IPS DF 6.9 (cell line): ENCODE measurements around the gene CCDC201.

Experiments
- DNase-seq: peaks from one replicate; pipeline ENCODE4 v3.0.0-alpha.2; 2013; ENCODE audit warnings: low read depth, low spot score
- H3K27ac ChIP-seq: one replicate; pipeline ENCODE4 v1.5.1; 2013; ENCODE audit warnings: low read length, control low read depth
- H3K27me3 ChIP-seq: 2 replicates; pipeline ENCODE4 v1.6.1; 2013; ENCODE audit warnings: mild to moderate bottlenecking, low read length; ENCODE audit not compliant: control insufficient read depth, insufficient read depth
- H3K36me3 ChIP-seq: 2 replicates; pipeline ENCODE4 v1.6.1; 2013; ENCODE audit warnings: low read length; ENCODE audit not compliant: control insufficient read depth, insufficient read depth
- H3K4me1 ChIP-seq: 2 replicates; pipeline ENCODE4 v1.6.1; 2013; ENCODE audit warnings: low read length; ENCODE audit not compliant: control insufficient read depth, insufficient read depth
- H3K4me3 ChIP-seq: 2 replicates; pipeline ENCODE4 v1.5.1; 2013; ENCODE audit warnings: mild to moderate bottlenecking, low read length
- H3K9me3 ChIP-seq: 2 replicates; pipeline ENCODE4 v1.6.1; 2013; ENCODE audit warnings: low read length, inconsistent platforms; ENCODE audit not compliant: control insufficient read depth, insufficient read depth
- WGBS: extraction: QIAGEN DNeasy Blood & Tissue Kit; methylation state at CpG from one replicate; pipeline ENCODE4 v1.1.7; 2013; ENCODE audit warnings: mixed read lengths, missing lambda C conversion rate; ENCODE audit not compliant: insufficient read length, insufficient coverage; 5-methylcytosine and 5-hydroxymethylcytosine counted together

Gene CCDC201

GRCh38 chr7:45893374-45893995 is 20.6 kb upstream of the CCDC201 start:
- Histone ChIP-seq H3K4me1 (0 out of 2 replicates have a peak, but pooled peaks cover 1% of the 10 kb centered on the region), H3K36me3 (no peaks in the 10 kb centered on the region), H3K27ac (no peak overlapping the region), H3K27me3 (peaks cover 14% of the 10 kb centered on the region; the same call in 1 of the 2 replicates), H3K9me3 (no peaks in the 10 kb centered on the region), H3K4me3 (no peak overlapping the region)
- WGBS: no CpG with 5 or more reads among the region's 5 CpGs
- DNase-seq: no peak

GRCh38 chr7:45892407-45893035 is 19.6 kb upstream of the CCDC201 start:
- Histone ChIP-seq H3K36me3 (no peaks in the 10 kb centered on the region), H3K4me3 (no peak overlapping the region), H3K27me3 (peaks cover 21% of the 10 kb centered on the region; the same call in 1 of the 2 replicates), H3K9me3 (no peaks in the 10 kb centered on the region), H3K4me1 (0 out of 2 replicates have a peak, but pooled peaks cover 1% of the 10 kb centered on the region), H3K27ac (no peak overlapping the region)
- WGBS: no CpG with 5 or more reads among the region's 6 CpGs
- no peak for DNase-seq

- Histone ChIP-seq H3K36me3 (no peaks in the 10 kb centered on the region), H3K4me3 (no peak overlapping the region), H3K27me3 (peaks cover 25% of the 10 kb centered on the region; the same call in 1 of the 2 replicates), H3K9me3 (no peaks in the 10 kb centered on the region), H3K27ac (no peak overlapping the region), H3K4me1 (0 out of 2 replicates have a peak, but pooled peaks cover 1% of the 10 kb centered on the region)
- WGBS: no CpG with 5 or more reads among the region's 10 CpGs
- DNase-seq: no peak
These were observed 18.9 kb upstream of the CCDC201 start for GRCh38 chr7:45891462-45892402.

- Histone ChIP-seq H3K4me1 (0 out of 2 replicates have a peak, but pooled peaks cover 1% of the 10 kb centered on the region), H3K27me3 (peaks cover 25% of the 10 kb centered on the region; the same call in 1 of the 2 replicates), H3K9me3 (no peaks in the 10 kb centered on the region), H3K27ac (no peak overlapping the region), H3K36me3 (no peaks in the 10 kb centered on the region), H3K4me3 (no peak overlapping the region)
- no CpG with 5 or more reads among the region's 6 CpGs for WGBS
- DNase-seq: no peak
These were observed 18.1 kb upstream of the CCDC201 start for GRCh38 chr7:45890902-45891461.

GRCh38 chr7:45890125-45890901 is 17.4 kb upstream of the CCDC201 start:
- WGBS: no CpG with 5 or more reads among the region's 8 CpGs
- Histone ChIP-seq H3K9me3 (no peaks in the 10 kb centered on the region), H3K36me3 (no peaks in the 10 kb centered on the region), H3K27ac (no peak overlapping the region), H3K4me1 (0 out of 2 replicates have a peak, but pooled peaks cover 1% of the 10 kb centered on the region), H3K4me3 (no peak overlapping the region), H3K27me3 (peaks cover 25% of the 10 kb centered on the region; the same call in 1 of the 2 replicates)
- no peak for DNase-seq

GRCh38 chr7:45889367-45890067 is 16.6 kb upstream of the CCDC201 start:
- Histone ChIP-seq H3K4me3 (no peak overlapping the region), H3K36me3 (no peaks in the 10 kb centered on the region), H3K9me3 (no peaks in the 10 kb centered on the region), H3K27ac (no peak overlapping the region), H3K27me3 (peaks cover 25% of the 10 kb centered on the region; the same call in 1 of the 2 replicates), H3K4me1 (0 out of 2 replicates have a peak, but pooled peaks cover 1% of the 10 kb centered on the region)
- WGBS: no CpG with 5 or more reads among the region's 8 CpGs
- no peak for DNase-seq

GRCh38 chr7:45888993-45889366 is 16.1 kb upstream of the CCDC201 start:
- WGBS: no CpG with 5 or more reads among the region's 14 CpGs
- no peak for DNase-seq
- Histone ChIP-seq H3K4me1 (0 out of 2 replicates have a peak, but pooled peaks cover 1% of the 10 kb centered on the region), H3K36me3 (no peaks in the 10 kb centered on the region), H3K4me3 (peak overlapping the region; percentile 39), H3K27me3 (peaks cover 25% of the 10 kb centered on the region; the same call in 1 of the 2 replicates), H3K27ac (no peak overlapping the region), H3K9me3 (no peaks in the 10 kb centered on the region)

- no peak within 1 kb of the TSS for H3K27ac ChIP-seq
- H3K4me3 ChIP-seq: peak within 1 kb of the TSS; percentile 39
- no peaks in the 10 kb centered on the region for H3K36me3 ChIP-seq
- WGBS: no CpG with 5 or more reads among the region's 73 CpGs
- DNase-seq: no peak
- H3K9me3 ChIP-seq: no peaks in the 10 kb centered on the region
- H3K27me3 ChIP-seq: peaks cover 25% of the 10 kb centered on the region; the same call in 1 of the 2 replicates
- 0 out of 2 replicates have a peak, but pooled peaks cover 1% of the 10 kb centered on the region for H3K4me1 ChIP-seq
These were observed 15.5 kb upstream of the CCDC201 start, which contains the start of gene IGFBP1 for GRCh38 chr7:45888185-45888992. TSS of gene IGFBP1 (plus strand) at chr7:45888488. CDS start at chr7:45888653, 165 bp downstream.
